Activated effector memory CD4-positive, alpha-beta T cell treated with Interleukin-2 at 50 U/mL for 16 hours (primary cell): ENCODE data around the gene PRDX5.

Experiments used
- DNase-seq: peaks from one replicate; pipeline ENCODE4 v3.0.0-alpha.2; 2020

PRDX5 gene

DNA sequence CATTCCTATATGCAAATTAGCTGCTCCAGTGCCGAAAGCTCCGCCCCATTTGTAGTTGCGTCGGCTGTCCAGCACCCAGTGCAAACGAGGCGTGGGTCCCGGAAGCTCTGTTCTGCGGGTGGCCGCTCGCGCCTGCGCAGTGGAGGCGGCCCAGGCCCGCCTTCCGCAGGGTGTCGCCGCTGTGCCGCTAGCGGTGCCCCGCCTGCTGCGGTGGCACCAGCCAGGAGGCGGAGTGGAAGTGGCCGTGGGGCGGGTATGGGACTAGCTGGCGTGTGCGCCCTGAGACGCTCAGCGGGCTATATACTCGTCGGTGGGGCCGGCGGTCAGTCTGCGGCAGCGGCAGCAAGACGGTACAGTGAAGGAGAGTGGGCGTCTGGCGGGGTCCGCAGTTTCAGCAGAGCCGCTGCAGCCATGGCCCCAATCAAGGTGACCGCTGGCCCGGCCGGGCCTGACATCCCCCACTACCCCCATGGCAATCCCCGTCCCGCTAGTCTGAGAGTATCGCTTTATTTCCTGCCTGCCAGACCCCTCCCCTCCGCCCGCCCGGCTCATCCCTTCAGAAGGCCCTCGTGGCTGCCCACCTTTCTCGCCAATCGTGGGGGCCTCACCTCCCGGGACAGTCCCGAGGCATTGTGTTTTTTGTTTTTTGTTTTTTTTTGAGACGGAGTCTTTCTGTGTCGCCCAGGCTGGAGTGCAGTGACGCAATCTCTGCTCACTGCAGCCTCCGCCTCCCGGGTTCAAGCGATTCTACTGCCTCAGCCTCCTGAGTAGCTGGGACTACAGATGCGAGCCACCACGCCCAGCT is at the start of gene PRDX5:
PRDX5 (plus strand) TSS at position 161 of the 805 bp plus-strand sequence; CDS start at position 256, 95 bp downstream.
- peak; percentile 94 for DNase-seq

DNA sequence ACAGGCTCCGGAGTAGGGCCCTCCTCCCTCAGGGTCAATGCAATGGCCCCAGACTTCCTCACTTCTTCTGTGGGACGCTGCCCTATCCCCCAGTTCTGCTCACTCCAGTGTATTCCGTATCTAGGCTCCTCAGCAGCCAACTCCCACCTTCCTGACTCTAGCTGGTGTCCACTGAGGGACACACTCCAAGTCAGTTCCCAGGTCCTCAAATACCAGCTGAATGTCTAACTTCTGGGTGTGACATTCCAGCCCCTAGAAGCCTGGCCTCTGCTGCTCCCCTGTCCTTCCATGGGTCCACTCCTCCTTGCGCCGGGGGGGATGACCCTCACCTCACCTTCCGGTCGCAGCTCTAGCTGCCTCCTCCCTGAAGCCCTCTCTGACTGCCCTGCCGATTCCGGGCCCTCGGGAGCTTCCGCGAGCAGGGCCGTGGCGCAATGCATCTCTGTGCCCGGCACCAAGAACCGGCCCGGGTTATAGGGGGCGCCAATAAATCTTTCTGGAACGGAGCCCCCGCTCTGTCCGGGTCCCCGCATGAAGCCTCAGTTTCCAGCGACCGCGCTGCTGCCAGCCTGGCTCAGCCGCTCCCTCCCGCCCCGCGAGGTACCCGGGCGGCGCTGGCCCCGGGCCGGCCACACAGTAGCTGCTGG is 48.9 kb upstream of the PRDX5 start:
- DNase-seq, result peak; percentile 34

GRCh38 chr11:64269540-64270220 is 48.2 kb upstream of the PRDX5 start:
- DNase-seq, result peak; percentile 98

GRCh38 chr11:64275031-64275800 is 42.7 kb upstream of the PRDX5 start:
- DNase-seq, result no peak

- DNase-seq, result no peak
Measured at GRCh38 chr11:64275841-64276240, 42.1 kb upstream of the PRDX5 start.

- no peak for DNase-seq
Measured at GRCh38 chr11:64276653-64277431, 41.1 kb upstream of the PRDX5 start.

DNA sequence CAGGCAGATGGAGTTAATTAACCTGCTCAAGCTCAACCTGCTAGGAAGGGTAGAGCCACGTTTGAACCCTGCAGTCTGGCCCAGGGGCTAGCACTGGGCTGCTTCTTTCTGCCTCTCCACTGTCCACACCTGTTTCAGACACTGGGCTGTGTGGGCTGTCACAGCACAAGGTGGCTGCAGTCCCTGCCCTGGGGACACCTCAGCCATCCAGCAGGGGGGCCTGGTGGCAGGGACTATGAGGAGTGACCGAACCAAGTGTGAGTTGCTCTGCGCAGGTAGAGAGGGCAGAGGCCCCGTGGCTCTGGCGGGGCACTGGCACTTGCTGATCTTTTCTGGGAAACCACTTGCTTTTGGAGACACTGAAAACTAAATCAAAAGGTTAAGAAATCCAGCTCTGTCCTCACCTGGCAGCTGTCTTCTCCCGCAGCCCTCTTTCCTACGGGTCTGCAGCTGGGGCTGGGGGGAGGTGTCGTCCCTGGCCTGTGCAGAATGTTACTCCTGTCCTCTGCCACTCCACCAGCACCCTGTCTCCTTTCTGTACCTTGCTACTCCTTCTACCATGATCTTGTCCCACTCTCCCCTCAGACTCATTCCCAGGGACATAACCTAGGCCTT is 39.2 kb upstream of the PRDX5 start:
- DNase-seq, result no peak

DNA sequence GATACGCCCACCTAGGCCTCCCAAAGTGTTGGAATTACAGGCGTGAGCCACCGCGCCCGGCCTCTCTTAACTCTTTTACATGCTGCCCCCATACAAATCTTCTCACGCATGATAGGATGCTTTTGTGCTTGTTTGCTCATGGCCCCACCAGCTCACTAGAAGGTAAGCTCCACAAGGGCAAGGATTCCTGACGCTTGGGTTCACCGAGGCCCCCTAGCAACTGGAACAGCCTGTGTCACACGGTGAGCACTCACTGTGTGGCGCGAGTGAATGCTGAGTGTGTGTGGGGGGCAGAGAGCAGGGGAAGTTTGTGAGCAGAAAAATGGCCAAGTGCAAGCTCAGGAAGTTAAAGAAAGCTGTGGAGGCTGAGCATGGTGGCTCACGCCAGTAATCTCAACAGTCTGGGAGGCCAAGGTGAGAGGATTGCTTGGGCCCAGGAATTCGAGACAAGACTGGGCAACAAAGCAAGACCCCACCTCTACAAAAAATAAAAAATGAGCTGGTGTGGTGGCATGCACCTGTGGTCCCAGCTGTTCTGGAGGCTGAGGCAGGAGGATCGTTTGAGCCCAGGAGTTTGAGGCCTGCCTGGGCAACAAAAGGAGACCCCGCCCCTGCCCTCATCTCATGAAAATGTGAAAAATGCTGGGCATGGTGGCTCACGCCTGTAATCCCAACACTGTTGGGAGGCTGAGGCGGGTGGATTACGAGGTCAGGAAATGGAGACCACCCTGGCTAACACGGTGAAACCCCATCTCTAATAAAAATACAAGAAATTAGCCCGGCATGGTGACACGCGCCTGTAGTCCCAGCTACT is 35.8 kb upstream of the PRDX5 start:
- no peak for DNase-seq

DNA sequence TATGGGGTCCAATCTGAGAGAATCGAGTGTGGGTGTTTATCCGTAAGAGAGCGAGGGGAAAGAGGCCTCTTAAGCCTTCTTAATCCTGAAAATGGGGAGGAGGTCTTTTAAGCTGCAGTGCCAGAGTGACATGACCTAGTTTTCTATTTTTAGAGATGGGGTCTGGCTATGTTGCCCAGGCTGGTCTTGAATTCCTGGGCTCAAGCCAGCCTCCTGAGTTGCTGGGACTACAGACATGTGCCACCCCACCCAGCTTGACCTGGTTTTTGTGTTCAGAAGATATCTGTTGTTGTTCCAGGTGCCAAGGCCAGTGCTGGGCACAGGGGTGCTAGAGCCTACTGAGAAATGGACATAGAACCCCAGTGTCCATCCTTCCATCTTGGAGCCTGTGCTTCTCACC is 34.8 kb upstream of the PRDX5 start:
- DNase-seq, result no peak

- DNase-seq, result peak; percentile 90
Measured at GRCh38 chr11:64284048-64284961, 33.6 kb upstream of the PRDX5 start, which contains the start of gene BAD. Gene BAD, minus strand, starts transcription at chr11:64284665. Its CDS starts 297 bp downstream, at chr11:64284368.

DNA sequence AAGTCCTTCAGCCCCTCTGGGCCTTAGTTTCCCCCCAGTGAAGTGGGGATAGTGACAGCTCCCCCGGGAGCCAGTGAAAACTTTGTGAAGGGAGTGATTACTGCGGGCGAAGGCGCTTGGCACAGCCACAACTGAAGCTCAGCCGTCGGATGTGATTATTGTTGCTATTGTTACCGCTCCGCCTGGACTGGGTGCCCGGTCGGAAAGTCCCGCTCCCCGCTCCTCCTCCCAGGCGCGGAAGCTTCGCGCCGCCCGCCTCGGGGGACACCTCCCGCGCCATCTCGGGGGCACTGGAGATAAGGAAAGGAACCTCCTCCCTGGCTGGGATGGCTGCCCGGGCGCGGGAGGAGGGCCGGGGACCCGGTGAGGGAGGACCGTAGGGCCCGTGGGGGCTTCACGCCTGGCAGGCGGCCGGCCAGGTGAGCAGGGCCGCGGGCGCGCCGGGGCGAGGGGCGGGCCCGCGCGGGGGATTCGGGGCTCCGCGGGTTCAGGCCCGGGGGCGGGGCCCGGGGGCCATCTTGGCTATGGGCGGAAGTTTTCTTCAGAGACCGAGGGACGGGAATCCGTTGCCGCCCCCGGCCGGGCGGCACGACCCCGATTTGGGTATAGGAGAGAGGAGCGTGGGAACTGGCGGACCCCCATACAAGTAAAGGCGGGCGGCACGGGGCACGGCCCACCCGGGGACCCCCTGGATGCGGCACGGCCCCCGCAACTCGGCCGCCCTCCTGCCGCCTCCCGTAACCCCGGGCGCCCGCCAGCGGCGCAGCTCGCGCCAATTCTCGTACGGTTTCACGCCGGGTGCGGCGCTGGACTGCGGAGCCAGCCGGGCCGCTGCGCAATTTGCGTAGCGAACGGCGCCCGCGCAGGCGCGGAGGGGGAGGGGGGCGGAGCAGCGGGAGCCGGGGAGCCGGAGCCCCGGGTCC is 32.7 kb upstream of the PRDX5 start, which contains the start of gene GPR137:
GPR137 (plus strand) TSS at position 887 of the 923 bp plus-strand sequence. CDS start 677 bp downstream, outside the sequence.
- DNase-seq, result peak; percentile 90

DNA sequence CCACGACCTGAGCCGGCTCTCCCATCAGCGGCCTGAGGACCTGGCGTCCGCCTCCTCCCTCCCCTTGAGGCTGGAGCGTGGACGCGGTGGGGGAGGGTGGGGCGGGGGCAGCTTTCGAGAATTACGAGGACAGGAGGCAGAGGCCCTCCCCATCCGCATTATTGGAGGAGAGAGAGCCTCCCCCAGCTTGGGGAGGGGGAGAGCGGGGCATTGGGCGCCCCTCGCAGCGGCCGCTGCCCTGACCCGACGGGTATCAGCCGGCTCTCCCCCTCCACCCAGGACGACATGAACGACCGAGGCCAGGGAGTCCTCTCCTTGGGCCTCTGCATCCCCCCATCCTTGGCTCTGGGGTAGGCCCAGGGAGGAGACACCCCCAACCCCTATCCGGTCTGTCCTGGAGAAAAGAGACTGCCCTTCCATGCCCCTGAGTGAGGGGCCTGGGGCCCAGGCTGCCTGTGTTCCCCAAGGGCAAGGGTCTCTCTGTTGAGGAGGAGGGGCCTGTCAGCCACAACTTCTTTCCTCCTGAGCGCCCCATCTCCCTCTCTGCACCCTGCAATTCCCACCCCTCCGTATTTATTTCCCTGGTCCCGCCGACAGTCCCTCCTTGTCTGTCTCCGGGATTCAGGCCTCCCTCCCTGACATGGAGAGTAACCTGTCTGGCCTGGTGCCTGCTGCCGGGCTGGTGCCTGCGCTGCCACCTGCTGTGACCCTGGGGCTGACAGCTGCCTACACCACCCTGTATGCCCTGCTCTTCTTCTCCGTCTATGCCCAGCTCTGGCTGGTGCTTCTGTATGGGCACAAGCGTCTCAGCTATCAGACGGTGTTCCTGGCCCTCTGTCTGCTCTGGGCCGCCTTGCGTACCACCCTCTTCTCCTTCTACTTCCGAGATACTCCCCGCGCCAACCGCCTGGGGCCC is 31.8 kb upstream of the PRDX5 start:
- no peak for DNase-seq

DNA sequence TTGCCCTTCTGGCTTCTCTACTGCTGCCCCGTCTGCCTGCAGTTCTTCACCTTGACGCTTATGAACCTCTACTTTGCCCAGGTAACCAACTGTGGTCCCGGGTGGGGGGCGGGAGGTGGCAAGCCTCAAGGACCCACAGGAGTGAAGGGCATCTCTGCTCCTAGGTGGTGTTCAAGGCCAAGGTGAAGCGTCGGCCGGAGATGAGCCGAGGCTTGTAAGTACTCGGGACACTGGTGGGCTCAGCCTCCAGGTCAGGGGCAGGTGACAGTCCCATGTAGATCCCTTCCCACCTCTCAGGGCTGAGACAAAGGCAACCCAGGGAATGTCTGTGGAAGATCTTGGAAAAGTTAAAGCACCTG is 31.1 kb upstream of the PRDX5 start:
- DNase-seq, result no peak

DNA sequence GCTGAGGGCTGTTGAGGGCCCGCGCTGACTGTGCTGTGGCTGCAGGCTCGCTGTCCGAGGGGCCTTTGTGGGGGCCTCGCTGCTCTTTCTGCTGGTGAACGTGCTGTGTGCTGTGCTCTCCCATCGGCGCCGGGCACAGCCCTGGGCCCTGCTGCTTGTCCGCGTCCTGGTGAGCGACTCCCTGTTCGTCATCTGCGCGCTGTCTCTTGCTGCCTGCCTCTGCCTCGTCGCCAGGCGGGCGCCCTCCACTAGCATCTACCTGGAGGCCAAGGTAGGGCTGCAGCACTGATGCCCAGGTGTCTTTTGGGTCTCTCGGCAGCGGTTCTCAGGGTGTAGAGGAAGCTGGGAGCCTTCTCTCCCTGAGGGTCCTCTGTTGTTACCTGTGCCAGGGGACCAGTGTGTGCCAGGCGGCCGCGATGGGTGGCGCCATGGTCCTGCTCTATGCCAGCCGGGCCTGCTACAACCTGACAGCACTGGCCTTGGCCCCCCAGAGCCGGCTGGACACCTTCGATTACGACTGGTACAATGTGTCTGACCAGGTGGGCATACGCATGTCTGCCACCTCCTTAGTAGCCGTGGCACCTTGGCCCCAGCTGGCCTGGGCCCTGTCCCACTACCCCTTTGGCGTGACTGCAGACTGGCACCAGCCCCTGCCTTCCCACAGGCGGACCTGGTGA is 30.1 kb upstream of the PRDX5 start:
- DNase-seq, result no peak

- no peak for DNase-seq
Measured at GRCh38 chr11:64288353-64288750, 29.6 kb upstream of the PRDX5 start.

DNA sequence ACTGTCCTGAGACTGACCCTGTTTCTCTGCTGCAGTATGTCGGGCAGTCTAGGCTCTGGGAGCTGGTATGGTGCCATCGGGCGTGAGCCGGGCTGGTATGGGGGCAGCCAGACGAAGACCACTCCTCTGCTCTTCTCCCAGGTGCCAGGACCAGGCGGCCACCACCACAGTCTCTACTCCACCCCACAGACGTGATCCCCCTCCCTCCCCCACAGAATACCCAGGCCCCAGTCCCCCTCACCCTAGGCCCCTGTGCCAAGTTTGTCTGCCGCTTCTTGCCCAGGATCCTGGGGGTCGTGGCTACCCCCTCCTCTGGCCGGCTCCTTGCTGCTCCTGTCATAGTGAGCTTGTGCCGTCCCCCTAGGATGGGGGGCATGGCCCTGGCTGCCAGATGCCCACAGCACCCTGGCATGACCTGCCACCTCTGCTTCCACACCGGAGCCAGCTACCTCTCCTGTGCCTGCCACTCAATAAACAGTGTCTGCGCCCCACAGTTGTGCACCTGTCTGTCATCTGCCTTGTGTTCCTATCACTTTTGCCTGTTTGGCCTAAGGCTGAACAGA is 28.8 kb upstream of the PRDX5 start:
- no peak for DNase-seq
